ENCODE data around the gene SORBS1. TPM values are rescaled to one million over a fixed set of nuclear protein-coding genes. Genes with fewer than 3 reads are reported as not detected.
A peak's percentile ranks its signal among the peaks of the same experiment; 100 is the strongest.

Gene SORBS1
- total RNA-seq, 1 donor from 2014 or later: 16.1 TPM

GRCh38 chr10:95454356-95454755, 106.8 kb downstream of the SORBS1 start:
- H3K9me3 ChIP-seq (ENCODE audit: low read depth): no peaks in the 10 kb centered on the region
- Mint-ChIP-seq H3K27me3 (ENCODE audit: insufficient read depth, low read depth) (peaks cover 3% of the 10 kb centered on the region), H3K36me3 (peaks cover 2% of the 10 kb centered on the region), H3K4me1 (peaks cover 18% of the 10 kb centered on the region), H3K27ac (no peak overlapping the region), H3K4me3 (no peak overlapping the region), H3K9me3 (no peaks in the 10 kb centered on the region)
- no peak overlapping the region for H3K4me2 ChIP-seq
- H3K9ac ChIP-seq: no peak overlapping the region
- H4K20me1 ChIP-seq (ENCODE audit: low read depth): no peaks in the 10 kb centered on the region
- H3K79me2 ChIP-seq (ENCODE audit: low read depth): no peaks in the 10 kb centered on the region
- peaks cover 2% of the 10 kb centered on the region for H3K4me1 ChIP-seq
- H2AFZ ChIP-seq (replicated peaks): no peak overlapping the region
- no peaks in the 10 kb centered on the region for H3K27me3 ChIP-seq
- no peak overlapping the region for H3K27ac ChIP-seq
- no peak for DNase-seq (ENCODE audit: low spot score)
- no peak for TF ChIP-seq EZH2 (IDR thresholded peaks at IDR 0.05)
- TF ChIP-seq, protein P1, sequence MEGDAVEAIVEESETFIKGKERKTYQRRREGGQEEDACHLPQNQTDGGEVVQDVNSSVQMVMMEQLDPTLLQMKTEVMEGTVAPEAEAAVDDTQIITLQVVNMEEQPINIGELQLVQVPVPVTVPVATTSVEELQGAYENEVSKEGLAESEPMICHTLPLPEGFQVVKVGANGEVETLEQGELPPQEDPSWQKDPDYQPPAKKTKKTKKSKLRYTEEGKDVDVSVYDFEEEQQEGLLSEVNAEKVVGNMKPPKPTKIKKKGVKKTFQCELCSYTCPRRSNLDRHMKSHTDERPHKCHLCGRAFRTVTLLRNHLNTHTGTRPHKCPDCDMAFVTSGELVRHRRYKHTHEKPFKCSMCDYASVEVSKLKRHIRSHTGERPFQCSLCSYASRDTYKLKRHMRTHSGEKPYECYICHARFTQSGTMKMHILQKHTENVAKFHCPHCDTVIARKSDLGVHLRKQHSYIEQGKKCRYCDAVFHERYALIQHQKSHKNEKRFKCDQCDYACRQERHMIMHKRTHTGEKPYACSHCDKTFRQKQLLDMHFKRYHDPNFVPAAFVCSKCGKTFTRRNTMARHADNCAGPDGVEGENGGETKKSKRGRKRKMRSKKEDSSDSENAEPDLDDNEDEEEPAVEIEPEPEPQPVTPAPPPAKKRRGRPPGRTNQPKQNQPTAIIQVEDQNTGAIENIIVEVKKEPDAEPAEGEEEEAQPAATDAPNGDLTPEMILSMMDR (IDR thresholded peaks at IDR 0.05): no peak
- TF ChIP-seq EZH2phosphoT487 (IDR thresholded peaks at IDR 0.05): no peak
- no peaks in the 10 kb centered on the region for H3F3A ChIP-seq (ENCODE audit: low read depth)
- H3K4me3 ChIP-seq: no peak overlapping the region
- no peaks in the 10 kb centered on the region for H3K36me3 ChIP-seq

DNA sequence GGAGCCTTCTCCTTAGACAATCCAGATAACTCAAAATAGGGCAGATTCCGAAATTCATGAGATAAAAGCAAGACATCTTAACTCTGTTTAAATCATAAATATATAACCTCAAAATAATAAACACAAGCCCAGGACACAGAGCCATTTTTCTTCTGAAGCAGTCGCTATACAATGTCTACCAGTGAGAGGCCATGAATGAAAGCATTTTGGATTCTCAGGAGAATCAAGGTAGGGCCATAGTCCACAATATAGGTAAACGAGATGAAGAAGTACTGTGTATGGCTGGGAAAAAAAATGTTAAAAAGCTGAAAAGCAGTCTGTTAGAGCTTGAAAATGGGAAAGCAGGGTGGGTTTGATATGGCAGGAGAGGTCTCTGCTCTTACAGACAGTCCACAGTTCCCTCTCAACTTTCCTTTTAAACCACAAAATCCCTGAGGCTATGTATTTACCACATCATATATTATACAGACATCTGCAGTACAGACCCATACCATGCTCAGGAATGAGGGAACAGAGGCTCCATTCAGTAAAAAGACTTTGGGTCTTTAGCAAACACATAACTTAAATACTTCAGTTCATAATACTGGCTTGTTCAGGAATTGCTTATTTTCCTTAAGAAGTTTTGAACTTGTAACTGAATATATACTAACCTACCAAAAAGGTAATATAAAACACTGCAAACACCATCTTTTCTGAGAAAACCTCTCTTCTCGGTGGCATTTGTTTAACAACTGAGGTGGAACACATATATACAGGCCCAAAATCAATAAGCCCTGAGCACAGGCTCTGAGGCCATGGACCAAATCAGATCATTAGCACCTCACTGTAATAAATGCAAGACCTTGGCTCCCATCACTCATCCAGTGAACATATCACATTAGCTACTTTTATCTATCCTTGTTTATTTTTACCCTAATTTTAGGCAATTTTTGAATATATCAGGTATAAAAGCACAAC, 109.3 kb downstream of the SORBS1 start:
- Histone ChIP-seq H3K9ac (no peak overlapping the region), H3K27ac (no peak overlapping the region), H3K4me1 (no peaks in the 10 kb centered on the region), H3F3A (ENCODE audit: low read depth) (no peaks in the 10 kb centered on the region), H2AFZ (replicated peaks) (no peak overlapping the region), H3K9me3 (ENCODE audit: low read depth) (no peaks in the 10 kb centered on the region), H3K27me3 (no peaks in the 10 kb centered on the region), H3K79me2 (ENCODE audit: low read depth) (no peaks in the 10 kb centered on the region), H3K36me3 (no peaks in the 10 kb centered on the region), H3K4me3 (no peak overlapping the region), H3K4me2 (no peak overlapping the region), H4K20me1 (ENCODE audit: low read depth) (no peaks in the 10 kb centered on the region)
- no peak overlapping the region for H3K4me3 Mint-ChIP-seq
- peaks cover under 1% of the 10 kb centered on the region for H3K4me1 Mint-ChIP-seq
- H3K27ac Mint-ChIP-seq: no peak overlapping the region
- TF ChIP-seq EZH2phosphoT487 (IDR thresholded peaks at IDR 0.05): no peak
- TF ChIP-seq, protein P1 (IDR thresholded peaks at IDR 0.05): no peak
- TF ChIP-seq EZH2 (IDR thresholded peaks at IDR 0.05): no peak
- H3K9me3 Mint-ChIP-seq: no peaks in the 10 kb centered on the region
- no peak for DNase-seq (ENCODE audit: low spot score)
- H3K36me3 Mint-ChIP-seq: peaks cover 2% of the 10 kb centered on the region
- peaks cover 4% of the 10 kb centered on the region for H3K27me3 Mint-ChIP-seq (ENCODE audit: insufficient read depth, low read depth)

- H3K9me3 Mint-ChIP-seq: no peaks in the 10 kb centered on the region
- peaks cover 2% of the 10 kb centered on the region for H3K36me3 Mint-ChIP-seq
- no peak overlapping the region for H3K4me3 Mint-ChIP-seq
- Histone ChIP-seq H3K9me3 (ENCODE audit: low read depth) (no peaks in the 10 kb centered on the region), H3K4me1 (no peaks in the 10 kb centered on the region), H2AFZ (replicated peaks) (no peak overlapping the region), H3K79me2 (ENCODE audit: low read depth) (no peaks in the 10 kb centered on the region), H3K36me3 (no peaks in the 10 kb centered on the region), H3K4me2 (no peak overlapping the region), H3K27me3 (no peaks in the 10 kb centered on the region), H3K4me3 (no peak overlapping the region), H3F3A (ENCODE audit: low read depth) (no peaks in the 10 kb centered on the region), H4K20me1 (ENCODE audit: low read depth) (no peaks in the 10 kb centered on the region), H3K27ac (no peak overlapping the region), H3K9ac (no peak overlapping the region)
- no peak for TF ChIP-seq EZH2 (IDR thresholded peaks at IDR 0.05)
- TF ChIP-seq, protein P1 (IDR thresholded peaks at IDR 0.05): no peak
- no peak for TF ChIP-seq EZH2phosphoT487 (IDR thresholded peaks at IDR 0.05)
- H3K4me1 Mint-ChIP-seq: no peaks in the 10 kb centered on the region
- DNase-seq (ENCODE audit: low spot score): no peak
- H3K27ac Mint-ChIP-seq: peak overlapping the region; percentile 51
- peaks cover 4% of the 10 kb centered on the region for H3K27me3 Mint-ChIP-seq (ENCODE audit: insufficient read depth, low read depth)
Measured at GRCh38 chr10:95451150-95451549, 110.0 kb downstream of the SORBS1 start.

All from neural progenitor cell (in vitro differentiated cells).